SK-N-MC (cell line): ENCODE measurements around the gene SOCS7.

Experiments used
- EZH2 ChIP-seq: fragments of 200-600 bp; sonication (generic); IDR thresholded peaks from one replicate; pipeline ENCODE4 v1.6.1; 2017; ENCODE audit warnings: antibody characterized with exemption
- FOXP2 ChIP-seq: optimal IDR thresholded peaks from 2 replicates; pipeline ENCODE3; 2011; ENCODE audit warnings: mild to moderate bottlenecking, moderate library complexity; ENCODE audit not compliant: insufficient read depth; ENCODE audit errors: extremely low read length, control extremely low read depth
- POLR2AphosphoS5 ChIP-seq: IDR thresholded peaks from 2 replicates; pipeline ENCODE4 v1.6.1; 2012; ENCODE audit warnings: mild to moderate bottlenecking, low read depth, low read length, borderline replicate concordance

GRCh38 chr17:38324772-38325171 is 26.9 kb upstream of the SOCS7 start:
- TF ChIP-seq POLR2AphosphoS5, result no peak
- TF ChIP-seq EZH2, result no peak
- TF ChIP-seq FOXP2, result no peak
